ENCODE results near the gene RUFY3. TPM values are rescaled to one million over a fixed set of nuclear protein-coding genes. Genes with fewer than 3 reads are reported as not detected.

The RUFY3 gene
- total and polyA plus RNA-seq, 2 of the 13 experiments (the other 11 are each of a cell fraction or from before 2014, with no cell fraction given): 17.9 to 25.3 TPM

DNA sequence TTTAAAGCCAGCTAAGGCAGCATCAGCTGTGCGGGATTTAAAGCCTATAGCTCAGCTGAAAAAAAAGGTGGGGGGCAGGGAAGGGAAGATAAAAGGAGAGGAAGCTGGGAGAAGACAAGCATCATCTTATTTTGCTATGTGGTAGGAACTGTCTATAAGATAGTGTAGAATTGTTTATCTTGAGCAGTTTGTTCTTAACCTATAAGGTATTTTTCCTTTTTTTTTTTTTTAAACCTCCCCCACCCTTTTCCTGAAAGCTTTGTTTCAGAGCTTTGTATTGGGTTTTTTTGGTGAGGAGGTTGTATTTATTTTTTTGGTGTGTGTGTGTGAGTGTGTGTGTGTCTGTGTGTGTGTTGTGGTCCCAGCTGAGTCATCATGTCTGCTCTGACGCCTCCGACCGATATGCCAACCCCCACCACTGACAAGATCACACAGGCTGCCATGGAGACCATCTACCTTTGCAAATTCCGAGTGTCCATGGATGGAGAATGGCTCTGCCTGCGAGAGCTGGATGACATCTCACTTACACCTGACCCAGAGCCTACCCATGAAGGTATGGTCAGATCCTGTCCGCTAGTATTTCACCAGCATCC, 531 bp downstream of the RUFY3 start (continued):
- TF ChIP-seq, protein P1, sequence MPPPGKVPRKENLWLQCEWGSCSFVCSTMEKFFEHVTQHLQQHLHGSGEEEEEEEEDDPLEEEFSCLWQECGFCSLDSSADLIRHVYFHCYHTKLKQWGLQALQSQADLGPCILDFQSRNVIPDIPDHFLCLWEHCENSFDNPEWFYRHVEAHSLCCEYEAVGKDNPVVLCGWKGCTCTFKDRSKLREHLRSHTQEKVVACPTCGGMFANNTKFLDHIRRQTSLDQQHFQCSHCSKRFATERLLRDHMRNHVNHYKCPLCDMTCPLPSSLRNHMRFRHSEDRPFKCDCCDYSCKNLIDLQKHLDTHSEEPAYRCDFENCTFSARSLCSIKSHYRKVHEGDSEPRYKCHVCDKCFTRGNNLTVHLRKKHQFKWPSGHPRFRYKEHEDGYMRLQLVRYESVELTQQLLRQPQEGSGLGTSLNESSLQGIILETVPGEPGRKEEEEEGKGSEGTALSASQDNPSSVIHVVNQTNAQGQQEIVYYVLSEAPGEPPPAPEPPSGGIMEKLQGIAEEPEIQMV (CRISPR knock-in tag; IDR thresholded peaks at IDR 0.05; ENCODE audit: low read depth): no peak
- TF ChIP-seq EED (CRISPR knock-in tag; IDR thresholded peaks at IDR 0.05) (no peak), DPF2 (CRISPR knock-in tag; IDR thresholded peaks at IDR 0.05; ENCODE audit: borderline replicate concordance, low read depth) (no peak), THYN1 (CRISPR knock-in tag; IDR thresholded peaks at IDR 0.05; ENCODE audit: borderline replicate concordance, low read depth) (no peak), ZNF7 (CRISPR knock-in tag; IDR thresholded peaks at IDR 0.05) (no peak)

DNA sequence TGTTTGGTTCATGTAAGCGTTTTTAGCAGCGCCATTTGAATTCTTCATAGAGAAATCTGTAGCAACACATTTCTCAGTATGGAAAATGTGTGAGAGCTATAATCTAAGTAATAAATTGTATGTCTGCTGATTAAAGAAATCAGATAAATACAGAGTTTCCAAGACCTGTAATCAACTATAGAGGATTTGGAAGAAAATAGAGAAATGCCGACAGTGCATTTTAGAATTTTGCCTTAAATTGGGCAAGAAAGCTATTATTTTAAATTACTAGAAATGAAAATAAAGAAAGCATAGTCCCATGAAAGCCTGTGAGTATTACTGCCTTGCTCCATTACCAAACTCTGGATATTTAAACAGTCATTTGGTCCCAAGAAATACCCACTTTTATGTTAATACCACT, 2.7 kb downstream of the RUFY3 start:
- POLR2A ChIA-PET: no interaction called here
- H3K9me3 ChIP-seq (ENCODE audit: low read length): no peaks in the 10 kb centered on the region
- BruUV-seq (replicated peaks): no TSS peak
- no peak overlapping the region for H3K4me3 ChIP-seq (replicated peaks in 1 of 3; ENCODE audit: insufficient read depth in 1 of 3, low read depth in 2 of 3, low read length in 3 of 3)
- in situ Hi-C loops (cut with HindIII; ENCODE audit: extremely low pct_ligation_motif_present, low pct_unique_long_range_greater_than_20kb) (no loop called here), intact Hi-C loops (cut with micrococcal nuclease; ENCODE audit: unreplicated experiment) (no loop called here)
- no peaks in the 10 kb centered on the region for H4K20me1 ChIP-seq (ENCODE audit: insufficient read depth, low read length)
- H3K9ac ChIP-seq (ENCODE audit: insufficient read depth, low read depth, low read length): no peak overlapping the region
- H3K27me3 ChIP-seq (ENCODE audit: control insufficient read depth in 1 of 2, insufficient read depth in 2 of 2, low read length in 2 of 2): no peaks in the 10 kb centered on the region
- CTCF ChIA-PET (ENCODE audit: low intra/inter-chr PET ratio, low total read pairs): no interaction called here
- no peaks in the 10 kb centered on the region for H3K36me3 ChIP-seq (replicated peaks in 1 of 2; ENCODE audit: control insufficient read depth in 1 of 2, insufficient read depth in 2 of 2, low read length in 2 of 2)
- H2AFZ ChIP-seq (ENCODE audit: low read length): no peak overlapping the region
- H3K27ac ChIP-seq (ENCODE audit: extremely low read length, insufficient read depth, low read length): no peak overlapping the region
- no peaks in the 10 kb centered on the region for H3K4me1 ChIP-seq (ENCODE audit: insufficient read depth, low read length)
- no peak for TF ChIP-seq AHR (CRISPR knock-in tag; IDR thresholded peaks at IDR 0.05)
- TF ChIP-seq, protein P2, sequence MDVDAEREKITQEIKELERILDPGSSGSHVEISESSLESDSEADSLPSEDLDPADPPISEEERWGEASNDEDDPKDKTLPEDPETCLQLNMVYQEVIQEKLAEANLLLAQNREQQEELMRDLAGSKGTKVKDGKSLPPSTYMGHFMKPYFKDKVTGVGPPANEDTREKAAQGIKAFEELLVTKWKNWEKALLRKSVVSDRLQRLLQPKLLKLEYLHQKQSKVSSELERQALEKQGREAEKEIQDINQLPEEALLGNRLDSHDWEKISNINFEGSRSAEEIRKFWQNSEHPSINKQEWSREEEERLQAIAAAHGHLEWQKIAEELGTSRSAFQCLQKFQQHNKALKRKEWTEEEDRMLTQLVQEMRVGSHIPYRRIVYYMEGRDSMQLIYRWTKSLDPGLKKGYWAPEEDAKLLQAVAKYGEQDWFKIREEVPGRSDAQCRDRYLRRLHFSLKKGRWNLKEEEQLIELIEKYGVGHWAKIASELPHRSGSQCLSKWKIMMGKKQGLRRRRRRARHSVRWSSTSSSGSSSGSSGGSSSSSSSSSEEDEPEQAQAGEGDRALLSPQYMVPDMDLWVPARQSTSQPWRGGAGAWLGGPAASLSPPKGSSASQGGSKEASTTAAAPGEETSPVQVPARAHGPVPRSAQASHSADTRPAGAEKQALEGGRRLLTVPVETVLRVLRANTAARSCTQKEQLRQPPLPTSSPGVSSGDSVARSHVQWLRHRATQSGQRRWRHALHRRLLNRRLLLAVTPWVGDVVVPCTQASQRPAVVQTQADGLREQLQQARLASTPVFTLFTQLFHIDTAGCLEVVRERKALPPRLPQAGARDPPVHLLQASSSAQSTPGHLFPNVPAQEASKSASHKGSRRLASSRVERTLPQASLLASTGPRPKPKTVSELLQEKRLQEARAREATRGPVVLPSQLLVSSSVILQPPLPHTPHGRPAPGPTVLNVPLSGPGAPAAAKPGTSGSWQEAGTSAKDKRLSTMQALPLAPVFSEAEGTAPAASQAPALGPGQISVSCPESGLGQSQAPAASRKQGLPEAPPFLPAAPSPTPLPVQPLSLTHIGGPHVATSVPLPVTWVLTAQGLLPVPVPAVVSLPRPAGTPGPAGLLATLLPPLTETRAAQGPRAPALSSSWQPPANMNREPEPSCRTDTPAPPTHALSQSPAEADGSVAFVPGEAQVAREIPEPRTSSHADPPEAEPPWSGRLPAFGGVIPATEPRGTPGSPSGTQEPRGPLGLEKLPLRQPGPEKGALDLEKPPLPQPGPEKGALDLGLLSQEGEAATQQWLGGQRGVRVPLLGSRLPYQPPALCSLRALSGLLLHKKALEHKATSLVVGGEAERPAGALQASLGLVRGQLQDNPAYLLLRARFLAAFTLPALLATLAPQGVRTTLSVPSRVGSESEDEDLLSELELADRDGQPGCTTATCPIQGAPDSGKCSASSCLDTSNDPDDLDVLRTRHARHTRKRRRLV (CRISPR knock-in tag; IDR thresholded peaks at IDR 0.05): no peak
- TF ChIP-seq ZNF879 (CRISPR knock-in tag; IDR thresholded peaks at IDR 0.05): no peak
- TF ChIP-seq MAFK (conservative IDR thresholded peaks at IDR 0.05 in 1 of 2, IDR thresholded peaks at IDR 0.05 in 1 of 2; ENCODE audit: low read length in 2 of 2): peak; percentile 92 to 98
- peak; percentile 96 for TF ChIP-seq MAFF (IDR thresholded peaks at IDR 0.05; ENCODE audit: low read depth, low read length)
- no peak for TF ChIP-seq ZNF670 (CRISPR knock-in tag; IDR thresholded peaks at IDR 0.05; ENCODE audit: borderline replicate concordance)
- no peaks in the 10 kb centered on the region for H3K79me2 ChIP-seq (ENCODE audit: insufficient read depth, low read length)
- no peak for FAIRE-seq
- WGBS (ENCODE audit: low lambda C conversion rate): 100% methylated on average over 3 of the region's 3 CpGs
- no peak overlapping the region for H3K4me2 ChIP-seq (ENCODE audit: low read depth, low read length)
- DNase-seq (ENCODE audit: low spot score): no peak
- no peak for ATAC-seq
